HCT116 (cell line): ENCODE measurements around the gene ZNF507. TPM values are rescaled to one million over a fixed set of nuclear protein-coding genes. Genes with fewer than 3 reads are reported as not detected.

Source experiments
- ATAC-seq: fragments of 200-7000 bp; cut with Tn5 transposase; 2 replicates; pipeline ENCODE4 v1.9.1; 2020; ENCODE audit warnings: mild to moderate bottlenecking, moderate library complexity
- BruUV-seq: library from RNA; stranded (reverse); fragments of 400-500 nt; replicated peaks from 2 replicates; lab custom pipeline; 2021; lab: Mats Ljungman, UMichigan
- CTCF ChIA-PET: fragments of 300-600 bp; sonication (Branson Sonifier 250); formaldehyde crosslinking; loops from one replicate; lab custom pipeline; 2021; ENCODE audit warnings: antibody characterized with exemption; lab: Charles Lee
- POLR2A ChIA-PET: fragments of 300-600, 350-600 bp; sonication (Branson Sonifier 250); formaldehyde crosslinking; loops from one replicate; lab custom pipeline; 2021; ENCODE audit warnings: antibody characterized with exemption; lab: Charles Lee
- RAD21 ChIA-PET, 2 experiments: fragments of 300-600 bp; sonication (Branson Sonifier 250); formaldehyde crosslinking; loops; one replicate each; lab custom pipeline; 2023; ENCODE audit warnings: low total read pairs in 2 of 2; ENCODE audit not compliant: uncharacterized antibody in 2 of 2, unreplicated experiment in 2 of 2, low non-redundant PET in 1 of 2; lab: Charles Lee
- DNase-seq: peaks from one replicate; pipeline ENCODE4 v3.0.0-alpha.2; 2010; ENCODE audit warnings: low read depth, low spot score
- H2AFZ ChIP-seq: fragments of 200-600 bp; shearing (Covaris generic), sonication (generic); 2 replicates; pipeline ENCODE4 v1.6.1; 2017; ENCODE audit warnings: low read depth, mixed run types, mixed read lengths, antibody characterized with exemption, low read length; ENCODE audit not compliant: poor library complexity, severe bottlenecking
- H3K27ac ChIP-seq: 2 replicates; pipeline ENCODE4 v1.5.1; 2012; ENCODE audit warnings: low read depth, low read length
- H3K27me3 ChIP-seq: fragments of 200-600 bp; sonication (generic); 2 replicates; pipeline ENCODE4 v1.6.1; 2016; ENCODE audit warnings: mixed run types, low read length, mixed read lengths; ENCODE audit not compliant: insufficient read depth
- H3K36me3 ChIP-seq, 2 experiments: fragments of 200-500 bp in 1 of 2; fragments of 200-600 bp in 1 of 2; sonication (Bioruptor generic) in 1 of 2; sonication (generic) in 1 of 2; 2 replicates each; pipeline versions ENCODE4 v1.5.1 to v1.6.1; 2014 to 2016; ENCODE audit warnings: low read length in 2 of 2, inconsistent platforms in 1 of 2, mixed read lengths in 1 of 2, mixed run types in 1 of 2; ENCODE audit not compliant: insufficient read depth in 2 of 2, control insufficient read depth in 1 of 2
- H3K4me1 ChIP-seq, 2 experiments: fragments of 200-600 bp in 1 of 2; sonication (generic) in 1 of 2; 2 replicates each; pipeline versions ENCODE4 v1.5.1 to v1.6.1; 2012 to 2017; ENCODE audit warnings: low read length in 2 of 2, inconsistent platforms in 1 of 2, mild to moderate bottlenecking in 1 of 2, mixed read lengths in 1 of 2, mixed run types in 1 of 2, moderate library complexity in 1 of 2; ENCODE audit not compliant: insufficient read depth in 2 of 2, control insufficient read depth in 1 of 2
- H3K4me2 ChIP-seq: fragments of 200-600 bp; sonication (generic); 2 replicates; pipeline ENCODE4 v1.6.1; 2017; ENCODE audit warnings: mixed run types, low read length, mixed read lengths
- H3K4me3 ChIP-seq, 2 experiments: fragments of 200-600 bp in 1 of 2; sonication (generic) in 1 of 2; replicated peaks in 1 of 2; 2 replicates each; pipeline ENCODE4 v1.5.1; 2011 to 2016; ENCODE audit warnings: low read length in 2 of 2, control low read depth in 1 of 2, low read depth in 1 of 2, mild to moderate bottlenecking in 1 of 2, mixed read lengths in 1 of 2, mixed run types in 1 of 2
- H3K79me2 ChIP-seq: fragments of 200-600 bp; sonication (generic); 2 replicates; pipeline ENCODE4 v1.6.1; 2017; ENCODE audit warnings: mild to moderate bottlenecking, mixed run types, low read length, moderate library complexity, mixed read lengths; ENCODE audit not compliant: insufficient read depth
- H3K9ac ChIP-seq: fragments of 200-600 bp; sonication (generic); 2 replicates; pipeline ENCODE4 v1.6.1; 2016; ENCODE audit warnings: low read length, mixed read lengths
- H3K9me2 ChIP-seq: fragments of 200-600 bp; sonication (generic), shearing (Covaris generic); 2 replicates; pipeline ENCODE4 v1.6.1; 2017; ENCODE audit warnings: mixed run types, mild to moderate bottlenecking, moderate library complexity; ENCODE audit not compliant: insufficient read depth
- H3K9me3 ChIP-seq, 2 experiments: fragments of 200-500 bp in 1 of 2; fragments of 200-600 bp in 1 of 2; sonication (Bioruptor generic) in 1 of 2; sonication (generic) in 1 of 2; 2 replicates each; pipeline ENCODE4 v1.6.1; 2014 to 2017; ENCODE audit warnings: low read length in 2 of 2, mixed read lengths in 2 of 2, inconsistent platforms in 1 of 2, low read depth in 1 of 2, mild to moderate bottlenecking in 1 of 2, mixed run types in 1 of 2, moderate library complexity in 1 of 2; ENCODE audit not compliant: control insufficient read depth in 1 of 2, insufficient read depth in 1 of 2
- H4K20me1 ChIP-seq: fragments of 200-600 bp; sonication (generic), shearing (Covaris generic); 2 replicates; pipeline ENCODE4 v1.6.1; 2017; ENCODE audit warnings: mixed run types, mild to moderate bottlenecking, moderate library complexity; ENCODE audit not compliant: insufficient read depth
- ATF3 ChIP-seq: IDR thresholded peaks from 2 replicates; pipeline ENCODE4 v1.6.1; 2012
- CTCF ChIP-seq, 3 experiments: fragments of 200-600 bp in 1 of 3; sonication (generic) in 1 of 3; IDR thresholded peaks in 2 of 3; conservative IDR thresholded peaks in 1 of 3; 2 replicates each; pipeline ENCODE4 v1.5.1; 2012 to 2017; ENCODE audit warnings: low read depth in 2 of 3, low read length in 2 of 3, antibody characterized with exemption in 1 of 3, borderline replicate concordance in 1 of 3, control low read depth in 1 of 3, mild to moderate bottlenecking in 1 of 3, mixed read lengths in 1 of 3, mixed run types in 1 of 3, moderate library complexity in 1 of 3; ENCODE audit not compliant: insufficient read depth in 1 of 3
- EGR1 ChIP-seq: IDR thresholded peaks from 2 replicates; pipeline ENCODE4 v1.6.1; 2012; ENCODE audit warnings: low read depth
- FOSL1 ChIP-seq: IDR thresholded peaks from 2 replicates; pipeline ENCODE4 v1.6.1; 2012; ENCODE audit warnings: low read depth
- MAX ChIP-seq: IDR thresholded peaks from 2 replicates; pipeline ENCODE4 v1.6.1; 2012
- REST ChIP-seq: IDR thresholded peaks from 2 replicates; pipeline ENCODE4 v1.6.1; 2012; ENCODE audit warnings: low read depth
- TCF7L2 ChIP-seq: IDR thresholded peaks from 2 replicates; pipeline ENCODE4 v1.7.0; 2011; ENCODE audit warnings: borderline replicate concordance, inconsistent platforms; ENCODE audit not compliant: insufficient read depth, insufficient read length; ENCODE audit errors: extremely low read depth
- ZFX ChIP-seq: fragments of 450-650 bp; IDR thresholded peaks from 2 replicates; pipeline ENCODE4 v1.6.1; 2017
- ZNF274 ChIP-seq: fragments of 200-500 bp; sonication (Bioruptor generic); IDR thresholded peaks from 2 replicates; pipeline ENCODE4 v1.6.1; 2014; ENCODE audit warnings: mild to moderate bottlenecking, low read depth, low read length, inconsistent platforms
- intact Hi-C: fragments of 100-400 bp; cut with micrococcal nuclease; formaldehyde crosslinking; loops from 2 replicates; pipeline ENCODE4 v1.10.0; 2022
- total RNA-seq: library from RNA; stranded (reverse); gene quantifications from one replicate; pipeline ENCODE4 v1.2.1, GENCODE V29; 2021; ENCODE audit not compliant: unreplicated experiment

The ZNF507 gene
- total RNA-seq, 1 experiment from 2014 or later, result 27.4 TPM

GRCh38 chr19:32436692-32437091, 91.3 kb downstream of the ZNF507 start:
- no peaks in the 10 kb centered on the region for H3K9me3 ChIP-seq
- H3K9ac ChIP-seq, result no peak overlapping the region
- ChIA-PET POLR2A (no interaction called here), RAD21 (no interaction called here), CTCF (no interaction called here)
- TF ChIP-seq REST (no peak), FOSL1 (no peak)
- no peak for DNase-seq
- H3K36me3 ChIP-seq, result peaks cover 0 to 4% of the 10 kb centered on the region in 2 experiments; a peak in 1 of 4 replicates
- H3K27me3 ChIP-seq, result no peaks in the 10 kb centered on the region
- no peak for ATAC-seq
- intact Hi-C loops, result no loop called here
- H4K20me1 ChIP-seq, result no peaks in the 10 kb centered on the region
- no peak overlapping the region for H3K27ac ChIP-seq
- no peak overlapping the region for H2AFZ ChIP-seq
- BruUV-seq, result no TSS peak
- no peaks in the 10 kb centered on the region for H3K79me2 ChIP-seq
- no peaks in the 10 kb centered on the region for H3K9me2 ChIP-seq
- no peak overlapping the region for H3K4me3 ChIP-seq
- no peak overlapping the region for H3K4me2 ChIP-seq
- H3K4me1 ChIP-seq, result no peaks in the 10 kb centered on the region

GRCh38 chr19:32437096-32437495, 91.7 kb downstream of the ZNF507 start:
- Histone ChIP-seq H3K27ac (no peak overlapping the region), H3K9ac (no peak overlapping the region), H3K27me3 (no peaks in the 10 kb centered on the region), H3K79me2 (no peaks in the 10 kb centered on the region), H4K20me1 (no peaks in the 10 kb centered on the region), H3K4me1 (no peaks in the 10 kb centered on the region), H3K4me3 (no peak overlapping the region), H2AFZ (no peak overlapping the region), H3K36me3 (peaks cover 0 to 4% of the 10 kb centered on the region in 2 experiments; a peak in 1 of 4 replicates), H3K9me2 (no peaks in the 10 kb centered on the region), H3K4me2 (no peak overlapping the region), H3K9me3 (no peaks in the 10 kb centered on the region)
- CTCF ChIA-PET, result no interaction called here
- DNase-seq (no peak), ATAC-seq (no peak)
- TF ChIP-seq ZFX (no peak), CTCF (IDR thresholded peaks at IDR 0.05 in 2 of 3, conservative IDR thresholded peaks at IDR 0.05 in 1 of 3; ENCODE audit: borderline replicate concordance in 1 of 3, insufficient read depth in 1 of 3, low read depth in 2 of 3, low read length in 2 of 3) (no peak), TCF7L2 (no peak), ATF3 (no peak), MAX (no peak), EGR1 (no peak), ZNF274 (no peak)
- RAD21 ChIA-PET, result no interaction called here
- intact Hi-C loops, result no loop called here
- POLR2A ChIA-PET, result no interaction called here
- no TSS peak for BruUV-seq
